Thoracic aorta (tissue), 2 donors: ENCODE data around the gene COL21A1. TPM values are rescaled to one million over a fixed set of nuclear protein-coding genes. Genes with fewer than 3 reads are reported as not detected.

Source experiments
- ATAC-seq: fragments of 150-250 bp; one replicate; pipeline ENCODE4 v1.8.0; 2017; ENCODE audit warnings: low read depth; ENCODE audit not compliant: insufficient number of reproducible peaks, low FRiP score
- DNase-seq: peaks from one replicate; pipeline ENCODE4 v3.0.0-alpha.2; 2020; ENCODE audit warnings: low spot score
- H3K27ac ChIP-seq, 2 donors: fragments of 200-600 bp; sonication (generic); 1 replicate in 1 of 2; 2 replicates in 1 of 2; pipeline ENCODE4 v1.5.1; 2016; ENCODE audit warnings: mild to moderate bottlenecking in 2 of 2, moderate library complexity in 2 of 2
- H3K27me3 ChIP-seq: fragments of 200-600 bp; sonication (generic); replicated peaks from 2 replicates; pipeline ENCODE4 v1.6.0; 2016; ENCODE audit warnings: mild to moderate bottlenecking; ENCODE audit not compliant: insufficient read depth
- H3K36me3 ChIP-seq: fragments of 200-600 bp; sonication (generic); one replicate; pipeline ENCODE4 v1.5.1; 2016
- H3K4me1 ChIP-seq, 2 donors: fragments of 200-600 bp; sonication (generic); 1 replicate in 1 of 2; 2 replicates in 1 of 2; pipeline versions ENCODE4 v1.5.1 to v1.6.0; 2016; ENCODE audit warnings: low read depth in 2 of 2, mild to moderate bottlenecking in 1 of 2; ENCODE audit not compliant: control insufficient read depth in 1 of 2
- H3K4me3 ChIP-seq: fragments of 200-600 bp; sonication (generic); 2 replicates; pipeline ENCODE4 v1.5.1; 2016; ENCODE audit warnings: mild to moderate bottlenecking
- H3K9me3 ChIP-seq: fragments of 200-600 bp; sonication (generic); 2 replicates; pipeline ENCODE4 v1.5.1; 2016
- CTCF ChIP-seq: fragments of 200-600 bp; sonication (generic); IDR thresholded peaks from one replicate; pipeline ENCODE4 v1.5.1; 2019; ENCODE audit warnings: antibody characterized with exemption
- total RNA-seq, 2 donors: library from RNA; depleted of rRNA; stranded (reverse); fragments of >200 nt; gene quantifications; one replicate each; pipeline versions ENCODE4 v1.1.0 to v1.2.3, GENCODE V29; 2016

COL21A1 gene
- total RNA-seq, 2 donors from 2014 or later: 52.6 to 53.7 TPM

- no peak for DNase-seq
- H3K4me3 ChIP-seq: no peak overlapping the region
Measured at GRCh38 chr6:56214703-56215101, 32.7 kb downstream of the COL21A1 start.

GRCh38 chr6:56214041-56214702 is 33.2 kb downstream of the COL21A1 start:
- Histone ChIP-seq H3K36me3 (no peaks in the 10 kb centered on the region), H3K27ac (peak overlapping the region; percentile 50 to 52), H3K9me3 (no peaks in the 10 kb centered on the region), H3K27me3 (no peaks in the 10 kb centered on the region), H3K4me1 (peaks cover 8 to 43% of the 10 kb centered on the region in 2 donors), H3K4me3 (peak overlapping the region; percentile 2)
- DNase-seq (no peak), ATAC-seq (peak; percentile 27)
- TF ChIP-seq CTCF: no peak

More at GRCh38 chr6:56214703-56215101, 32.7 kb downstream of the COL21A1 start:
- no peak for TF ChIP-seq CTCF
- Histone ChIP-seq H3K9me3 (no peaks in the 10 kb centered on the region), H3K27ac (peak overlapping the region; percentile 50 to 52), H3K4me1 (peaks cover 8 to 43% of the 10 kb centered on the region in 2 donors), H3K27me3 (no peaks in the 10 kb centered on the region), H3K36me3 (no peaks in the 10 kb centered on the region)
- ATAC-seq: no peak

GRCh38 chr6:56211724-56212123 is 35.7 kb downstream of the COL21A1 start:
- Histone ChIP-seq H3K4me3 (no peak overlapping the region), H3K36me3 (no peaks in the 10 kb centered on the region), H3K27me3 (no peaks in the 10 kb centered on the region), H3K9me3 (no peaks in the 10 kb centered on the region), H3K4me1 (peaks cover 8 to 43% of the 10 kb centered on the region in 2 donors), H3K27ac (no peak overlapping the region)
- ATAC-seq (no peak), DNase-seq (no peak)
- TF ChIP-seq CTCF: no peak

GRCh38 chr6:56204134-56204533 is 43.2 kb downstream of the COL21A1 start:
- no peak for DNase-seq
- H3K4me1 ChIP-seq: no peaks in the 10 kb centered on the region
- H3K27me3 ChIP-seq: no peaks in the 10 kb centered on the region
- no peak overlapping the region for H3K4me3 ChIP-seq
- no peaks in the 10 kb centered on the region for H3K36me3 ChIP-seq
- no peak for ATAC-seq
- no peak overlapping the region for H3K27ac ChIP-seq
- no peaks in the 10 kb centered on the region for H3K9me3 ChIP-seq
- TF ChIP-seq CTCF: no peak

- Histone ChIP-seq H3K4me3 (no peak overlapping the region), H3K4me1 (no peaks in the 10 kb centered on the region), H3K9me3 (peaks cover 7% of the 10 kb centered on the region), H3K27me3 (no peaks in the 10 kb centered on the region), H3K27ac (no peak overlapping the region), H3K36me3 (no peaks in the 10 kb centered on the region)
- DNase-seq: no peak
- TF ChIP-seq CTCF: no peak
- ATAC-seq: no peak
Measured at GRCh38 chr6:56199956-56200355, 47.4 kb downstream of the COL21A1 start.
